H1 (cell line): ENCODE data around the gene SLC1A2. TPM values are rescaled to one million over a fixed set of nuclear protein-coding genes. Genes with fewer than 3 reads are reported as not detected.

Experiments
- ATF2 ChIP-seq: IDR thresholded peaks from 2 replicates; pipeline ENCODE4 v1.6.1; 2012; ENCODE audit warnings: low read length, inconsistent platforms
- BRCA1 ChIP-seq: IDR thresholded peaks from 2 replicates; pipeline ENCODE4 v1.6.1; 2012; ENCODE audit warnings: low read depth, low read length, improper control_type of control experiment
- EGR1 ChIP-seq: IDR thresholded peaks from 2 replicates; pipeline ENCODE4 v1.6.1; 2011; ENCODE audit warnings: low read depth, low read length, borderline replicate concordance
- FOSL1 ChIP-seq: IDR thresholded peaks from 2 replicates; pipeline ENCODE4 v1.6.1; 2011; ENCODE audit warnings: mild to moderate bottlenecking, low read depth, low read length, moderate library complexity; ENCODE audit not compliant: insufficient read depth
- GABPA ChIP-seq: IDR thresholded peaks from 2 replicates; pipeline ENCODE4 v1.6.1; 2011; ENCODE audit warnings: mild to moderate bottlenecking, low read length, moderate library complexity, borderline replicate concordance; ENCODE audit not compliant: insufficient read depth
- SUZ12 ChIP-seq: fragments of 200-600 bp; sonication (generic); IDR thresholded peaks from 2 replicates; pipeline ENCODE4 v1.6.1; 2012; ENCODE audit warnings: mild to moderate bottlenecking, inconsistent platforms, low read length, moderate library complexity, mixed read lengths
- TBP ChIP-seq: IDR thresholded peaks from 2 replicates; pipeline ENCODE4 v1.6.1; 2011; ENCODE audit warnings: low read depth, low read length, improper control_type of control experiment
- polyA plus RNA-seq, 7 experiments: library from polyadenylated mRNA; depleted of rRNA in 3 of 7; stranded (reverse) in 5 of 7; unstranded in 2 of 7; fragments of >200 nt in 5 of 7; fragments of 200-250 nt in 2 of 7; gene quantifications; 1 replicate in 5 of 7; 2 replicates in 1 of 7; 4 replicates in 1 of 7; pipeline versions ENCODE4 v1.2.1 to v1.2.3, GENCODE V29; 2011 to 2013; ENCODE audit warnings: missing spikeins in 2 of 7, mixed read lengths in 2 of 7
- total RNA-seq: library from RNA; stranded (reverse); fragmentation: NEBNext Ultra II Directional; extraction: Animal tissue kit (Norgen Biotek cat#: 25700); gene quantifications from 2 replicates; pipeline ENCODE4 v1.2.1, GENCODE V29; 2021
- TF ChIP-seq, protein P1 (sequence below): fragments of 300-600 bp; sonication (generic); IDR thresholded peaks from 2 replicates; pipeline ENCODE4 v1.7.1; 2012; ENCODE audit warnings: low read length, moderate library complexity, mild to moderate bottlenecking, inconsistent platforms; ENCODE audit not compliant: insufficient replicate concordance
- TF ChIP-seq, protein P2 (sequence below): IDR thresholded peaks from 2 replicates; pipeline ENCODE4 v1.6.1; 2011; ENCODE audit warnings: low read length, improper control_type of control experiment

The SLC1A2 gene
- total and polyA plus RNA-seq, 2 of the 8 experiments (the other 6 are each of a cell fraction or from before 2014, with no cell fraction given) = 0.57 to 1.2 TPM

GRCh38 chr11:35308157-35308556, 111.2 kb downstream of the SLC1A2 start (continued):
- TF ChIP-seq, protein P1, sequence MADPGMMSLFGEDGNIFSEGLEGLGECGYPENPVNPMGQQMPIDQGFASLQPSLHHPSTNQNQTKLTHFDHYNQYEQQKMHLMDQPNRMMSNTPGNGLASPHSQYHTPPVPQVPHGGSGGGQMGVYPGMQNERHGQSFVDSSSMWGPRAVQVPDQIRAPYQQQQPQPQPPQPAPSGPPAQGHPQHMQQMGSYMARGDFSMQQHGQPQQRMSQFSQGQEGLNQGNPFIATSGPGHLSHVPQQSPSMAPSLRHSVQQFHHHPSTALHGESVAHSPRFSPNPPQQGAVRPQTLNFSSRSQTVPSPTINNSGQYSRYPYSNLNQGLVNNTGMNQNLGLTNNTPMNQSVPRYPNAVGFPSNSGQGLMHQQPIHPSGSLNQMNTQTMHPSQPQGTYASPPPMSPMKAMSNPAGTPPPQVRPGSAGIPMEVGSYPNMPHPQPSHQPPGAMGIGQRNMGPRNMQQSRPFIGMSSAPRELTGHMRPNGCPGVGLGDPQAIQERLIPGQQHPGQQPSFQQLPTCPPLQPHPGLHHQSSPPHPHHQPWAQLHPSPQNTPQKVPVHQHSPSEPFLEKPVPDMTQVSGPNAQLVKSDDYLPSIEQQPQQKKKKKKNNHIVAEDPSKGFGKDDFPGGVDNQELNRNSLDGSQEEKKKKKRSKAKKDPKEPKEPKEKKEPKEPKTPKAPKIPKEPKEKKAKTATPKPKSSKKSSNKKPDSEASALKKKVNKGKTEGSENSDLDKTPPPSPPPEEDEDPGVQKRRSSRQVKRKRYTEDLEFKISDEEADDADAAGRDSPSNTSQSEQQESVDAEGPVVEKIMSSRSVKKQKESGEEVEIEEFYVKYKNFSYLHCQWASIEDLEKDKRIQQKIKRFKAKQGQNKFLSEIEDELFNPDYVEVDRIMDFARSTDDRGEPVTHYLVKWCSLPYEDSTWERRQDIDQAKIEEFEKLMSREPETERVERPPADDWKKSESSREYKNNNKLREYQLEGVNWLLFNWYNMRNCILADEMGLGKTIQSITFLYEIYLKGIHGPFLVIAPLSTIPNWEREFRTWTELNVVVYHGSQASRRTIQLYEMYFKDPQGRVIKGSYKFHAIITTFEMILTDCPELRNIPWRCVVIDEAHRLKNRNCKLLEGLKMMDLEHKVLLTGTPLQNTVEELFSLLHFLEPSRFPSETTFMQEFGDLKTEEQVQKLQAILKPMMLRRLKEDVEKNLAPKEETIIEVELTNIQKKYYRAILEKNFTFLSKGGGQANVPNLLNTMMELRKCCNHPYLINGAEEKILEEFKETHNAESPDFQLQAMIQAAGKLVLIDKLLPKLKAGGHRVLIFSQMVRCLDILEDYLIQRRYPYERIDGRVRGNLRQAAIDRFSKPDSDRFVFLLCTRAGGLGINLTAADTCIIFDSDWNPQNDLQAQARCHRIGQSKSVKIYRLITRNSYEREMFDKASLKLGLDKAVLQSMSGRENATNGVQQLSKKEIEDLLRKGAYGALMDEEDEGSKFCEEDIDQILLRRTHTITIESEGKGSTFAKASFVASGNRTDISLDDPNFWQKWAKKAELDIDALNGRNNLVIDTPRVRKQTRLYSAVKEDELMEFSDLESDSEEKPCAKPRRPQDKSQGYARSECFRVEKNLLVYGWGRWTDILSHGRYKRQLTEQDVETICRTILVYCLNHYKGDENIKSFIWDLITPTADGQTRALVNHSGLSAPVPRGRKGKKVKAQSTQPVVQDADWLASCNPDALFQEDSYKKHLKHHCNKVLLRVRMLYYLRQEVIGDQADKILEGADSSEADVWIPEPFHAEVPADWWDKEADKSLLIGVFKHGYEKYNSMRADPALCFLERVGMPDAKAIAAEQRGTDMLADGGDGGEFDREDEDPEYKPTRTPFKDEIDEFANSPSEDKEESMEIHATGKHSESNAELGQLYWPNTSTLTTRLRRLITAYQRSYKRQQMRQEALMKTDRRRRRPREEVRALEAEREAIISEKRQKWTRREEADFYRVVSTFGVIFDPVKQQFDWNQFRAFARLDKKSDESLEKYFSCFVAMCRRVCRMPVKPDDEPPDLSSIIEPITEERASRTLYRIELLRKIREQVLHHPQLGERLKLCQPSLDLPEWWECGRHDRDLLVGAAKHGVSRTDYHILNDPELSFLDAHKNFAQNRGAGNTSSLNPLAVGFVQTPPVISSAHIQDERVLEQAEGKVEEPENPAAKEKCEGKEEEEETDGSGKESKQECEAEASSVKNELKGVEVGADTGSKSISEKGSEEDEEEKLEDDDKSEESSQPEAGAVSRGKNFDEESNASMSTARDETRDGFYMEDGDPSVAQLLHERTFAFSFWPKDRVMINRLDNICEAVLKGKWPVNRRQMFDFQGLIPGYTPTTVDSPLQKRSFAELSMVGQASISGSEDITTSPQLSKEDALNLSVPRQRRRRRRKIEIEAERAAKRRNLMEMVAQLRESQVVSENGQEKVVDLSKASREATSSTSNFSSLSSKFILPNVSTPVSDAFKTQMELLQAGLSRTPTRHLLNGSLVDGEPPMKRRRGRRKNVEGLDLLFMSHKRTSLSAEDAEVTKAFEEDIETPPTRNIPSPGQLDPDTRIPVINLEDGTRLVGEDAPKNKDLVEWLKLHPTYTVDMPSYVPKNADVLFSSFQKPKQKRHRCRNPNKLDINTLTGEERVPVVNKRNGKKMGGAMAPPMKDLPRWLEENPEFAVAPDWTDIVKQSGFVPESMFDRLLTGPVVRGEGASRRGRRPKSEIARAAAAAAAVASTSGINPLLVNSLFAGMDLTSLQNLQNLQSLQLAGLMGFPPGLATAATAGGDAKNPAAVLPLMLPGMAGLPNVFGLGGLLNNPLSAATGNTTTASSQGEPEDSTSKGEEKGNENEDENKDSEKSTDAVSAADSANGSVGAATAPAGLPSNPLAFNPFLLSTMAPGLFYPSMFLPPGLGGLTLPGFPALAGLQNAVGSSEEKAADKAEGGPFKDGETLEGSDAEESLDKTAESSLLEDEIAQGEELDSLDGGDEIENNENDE = no peak
- TF ChIP-seq SUZ12 = no peak
- no peak for TF ChIP-seq GABPA
- no peak for TF ChIP-seq BRCA1
- TF ChIP-seq, protein P2, sequence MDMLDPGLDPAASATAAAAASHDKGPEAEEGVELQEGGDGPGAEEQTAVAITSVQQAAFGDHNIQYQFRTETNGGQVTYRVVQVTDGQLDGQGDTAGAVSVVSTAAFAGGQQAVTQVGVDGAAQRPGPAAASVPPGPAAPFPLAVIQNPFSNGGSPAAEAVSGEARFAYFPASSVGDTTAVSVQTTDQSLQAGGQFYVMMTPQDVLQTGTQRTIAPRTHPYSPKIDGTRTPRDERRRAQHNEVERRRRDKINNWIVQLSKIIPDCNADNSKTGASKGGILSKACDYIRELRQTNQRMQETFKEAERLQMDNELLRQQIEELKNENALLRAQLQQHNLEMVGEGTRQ = no peak
- no peak for TF ChIP-seq EGR1
- no peak for TF ChIP-seq FOSL1
- TF ChIP-seq ATF2 = no peak
- TF ChIP-seq TBP = no peak
